ENCODE measurements around the gene ROBO1.

GRCh38 chr3:79264892-79265291 lies 502.9 kb downstream of the ROBO1 start:
- no peak for TF ChIP-seq RAD21 (CRISPR knock-in tag; IDR thresholded peaks at IDR 0.05)
- TF ChIP-seq RCOR2 (CRISPR knock-in tag; IDR thresholded peaks at IDR 0.05) = no peak
- no peak for TF ChIP-seq CTCF (CRISPR knock-in tag; IDR thresholded peaks at IDR 0.05)
- TF ChIP-seq ZNF263 (CRISPR knock-in tag; IDR thresholded peaks at IDR 0.05) = no peak
- TF ChIP-seq GTF3A (CRISPR knock-in tag; conservative IDR thresholded peaks at IDR 0.05) = no peak
- TF ChIP-seq KDM1A (CRISPR knock-in tag; IDR thresholded peaks at IDR 0.05) = no peak
- TF ChIP-seq ZNF225 (CRISPR knock-in tag; IDR thresholded peaks at IDR 0.05) = no peak
- TF ChIP-seq POLR2A (IDR thresholded peaks at IDR 0.05; ENCODE audit: insufficient read depth in 1 of 2, low read depth in 2 of 2, low read length in 2 of 2) = no peak
- no peak for TF ChIP-seq UBTF (CRISPR knock-in tag; IDR thresholded peaks at IDR 0.05)
- no peak for TF ChIP-seq ZNF207 (IDR thresholded peaks at IDR 0.05; ENCODE audit: borderline replicate concordance)
- no peak for TF ChIP-seq NFE2L2 (IDR thresholded peaks at IDR 0.05; ENCODE audit: low read length)
- no peak for TF ChIP-seq ZNF710 (CRISPR knock-in tag; IDR thresholded peaks at IDR 0.05; ENCODE audit: borderline replicate concordance)
- TF ChIP-seq POLR2AphosphoS5 (IDR thresholded peaks at IDR 0.05; ENCODE audit: low read depth, low read length) = no peak
- TF ChIP-seq FOXP1 (IDR thresholded peaks at IDR 0.05) = no peak
- TF ChIP-seq FOXP1 (CRISPR knock-in tag; IDR thresholded peaks at IDR 0.05) = no peak
